Activated naive CD8-positive, alpha-beta T cell treated with anti-CD3 and anti-CD28 coated beads, Interleukin-2, amount 50 U/mL, for 24 hours (primary cell): ENCODE measurements around the gene RABL6.
"Not testable (repeated sequence)": the region's sequence is repeated elsewhere in the genome, so short reads cannot be mapped to it uniquely, and the experiment has no call there.

Experiments
- ATAC-seq: fragments of 150-1000 bp; cut with Tn5 transposase; one replicate; pipeline ENCODE4 v1.10.0; 2021
- DNase-seq: peaks from one replicate; pipeline ENCODE4 v3.0.0; 2021
- H3K27ac Mint-ChIP-seq: one replicate; pipeline ENCODE4 v1.8.0; 2021; ENCODE audit warnings: mild to moderate bottlenecking, mixed read lengths
- H3K27me3 Mint-ChIP-seq: one replicate; pipeline ENCODE4 v1.8.0; 2021; ENCODE audit warnings: mixed read lengths
- H3K36me3 Mint-ChIP-seq: one replicate; pipeline ENCODE4 v1.8.0; 2021; ENCODE audit warnings: low read depth, mixed read lengths
- H3K4me1 Mint-ChIP-seq: one replicate; pipeline ENCODE4 v1.8.0; 2021; ENCODE audit warnings: mixed read lengths
- H3K4me3 Mint-ChIP-seq: one replicate; pipeline ENCODE4 v1.8.0; 2021; ENCODE audit warnings: mild to moderate bottlenecking, moderate library complexity, mixed read lengths
- H3K9me3 Mint-ChIP-seq: one replicate; pipeline ENCODE4 v1.8.0; 2021; ENCODE audit warnings: mixed read lengths

The RABL6 gene

DNA sequence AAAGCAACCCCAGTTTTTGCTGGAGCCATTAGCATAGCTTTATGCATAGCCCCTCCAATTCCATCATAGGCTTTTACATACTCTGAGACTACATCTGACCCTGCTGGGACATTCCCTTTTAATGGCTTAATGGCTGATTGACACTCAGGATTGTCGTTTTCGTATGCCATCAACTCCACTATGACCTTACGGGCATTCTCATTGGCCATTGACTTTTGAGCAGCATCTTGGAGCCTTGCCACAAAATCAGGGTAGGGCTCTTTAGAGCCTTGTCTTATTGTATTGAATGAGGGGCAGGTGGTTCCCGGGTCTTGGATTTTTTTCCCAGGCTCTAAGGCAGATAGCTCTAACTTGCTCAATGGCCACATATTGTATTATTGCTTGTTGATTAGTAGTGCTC lies 20.8 kb upstream of the RABL6 start:
- H3K9me3 Mint-ChIP-seq, ATAC-seq, DNase-seq, H3K4me3 Mint-ChIP-seq, H3K36me3 Mint-ChIP-seq, H3K27ac Mint-ChIP-seq: not testable (repeated sequence)
- Mint-ChIP-seq H3K4me1 (peaks cover 25% of the 10 kb centered on the region), H3K27me3 (peaks cover 10% of the 10 kb centered on the region)

GRCh38 chr9:136787690-136788400 lies 19.9 kb upstream of the RABL6 start:
- H3K27ac Mint-ChIP-seq, result no peak overlapping the region
- peaks cover 30% of the 10 kb centered on the region for H3K4me1 Mint-ChIP-seq
- no peaks in the 10 kb centered on the region for H3K36me3 Mint-ChIP-seq
- DNase-seq, result peak; percentile 76
- no peaks in the 10 kb centered on the region for H3K9me3 Mint-ChIP-seq
- no peak overlapping the region for H3K4me3 Mint-ChIP-seq
- no peak for ATAC-seq
- peaks cover 8% of the 10 kb centered on the region for H3K27me3 Mint-ChIP-seq

GRCh38 chr9:136788644-136789522 lies 18.9 kb upstream of the RABL6 start:
- not testable (repeated sequence) for H3K9me3 Mint-ChIP-seq, DNase-seq, H3K27me3 Mint-ChIP-seq, ATAC-seq, H3K4me3 Mint-ChIP-seq, H3K27ac Mint-ChIP-seq, H3K36me3 Mint-ChIP-seq
- peaks cover 31% of the 10 kb centered on the region for H3K4me1 Mint-ChIP-seq

GRCh38 chr9:136789523-136789937 lies 18.2 kb upstream of the RABL6 start:
- H3K4me3 Mint-ChIP-seq, result no peak overlapping the region
- DNase-seq (no peak), ATAC-seq (no peak)
- H3K36me3 Mint-ChIP-seq, result no peaks in the 10 kb centered on the region
- H3K27me3 Mint-ChIP-seq, result peaks cover 8% of the 10 kb centered on the region
- no peaks in the 10 kb centered on the region for H3K9me3 Mint-ChIP-seq
- peaks cover 28% of the 10 kb centered on the region for H3K4me1 Mint-ChIP-seq
- no peak overlapping the region for H3K27ac Mint-ChIP-seq

DNA sequence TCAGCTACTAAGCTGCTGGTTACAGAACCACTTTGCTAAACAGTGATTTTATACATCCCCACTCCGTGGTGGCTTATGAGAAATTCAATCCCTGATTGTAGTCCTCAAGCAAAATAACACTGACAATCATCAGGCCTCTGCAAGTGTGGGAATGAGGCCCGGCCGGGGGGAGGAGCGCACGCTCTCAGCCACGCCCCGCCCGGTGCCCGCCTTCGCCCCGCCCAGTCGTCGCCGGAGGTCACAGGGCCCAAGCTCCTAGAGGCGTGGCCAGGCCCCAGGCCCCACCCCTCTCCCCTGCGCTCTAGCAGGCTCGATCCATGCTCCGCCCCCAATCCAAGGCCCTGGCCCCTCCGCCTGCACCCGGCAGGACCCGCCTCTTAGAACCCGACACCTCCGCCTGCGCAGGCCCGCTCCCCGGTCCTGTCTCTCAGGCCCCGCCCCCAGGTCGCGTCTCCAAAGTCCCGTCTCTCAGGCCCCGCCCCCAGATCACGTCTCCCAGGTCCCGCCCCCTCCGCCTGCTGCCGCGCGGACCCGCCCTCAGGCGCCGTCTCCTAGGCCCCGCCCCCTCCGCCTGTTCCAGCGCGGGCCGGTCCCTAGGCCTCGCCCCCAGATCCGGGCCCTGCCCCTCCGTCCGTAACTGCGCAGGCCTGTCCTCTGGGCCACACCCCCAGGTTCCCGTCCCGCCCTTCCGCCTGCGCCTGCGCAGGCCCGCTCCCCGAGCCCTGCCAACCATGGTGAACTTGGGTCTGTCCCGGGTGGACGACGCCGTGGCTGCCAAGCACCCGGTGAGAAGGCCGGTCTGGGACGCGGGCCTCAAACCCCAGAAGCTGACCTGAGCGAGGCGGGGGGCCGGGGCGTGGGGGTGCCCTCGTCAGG lies 16.9 kb upstream of the RABL6 start, which contains the start of gene TMEM141:
Gene TMEM141, plus strand, starts transcription at position 705 of the 876 bp plus-strand sequence. Its CDS starts 27 bp downstream, at position 732.
- Mint-ChIP-seq H3K9me3 (no peaks in the 10 kb centered on the region), H3K27me3 (peaks cover 8% of the 10 kb centered on the region), H3K27ac (peak within 1 kb of the TSS; percentile 80), H3K4me3 (peak within 1 kb of the TSS; percentile 81), H3K36me3 (no peaks in the 10 kb centered on the region), H3K4me1 (peaks cover 28% of the 10 kb centered on the region)
- peak; percentile 90 for ATAC-seq
- DNase-seq, result peak; percentile 100

GRCh38 chr9:136791516-136792276 lies 16.1 kb upstream of the RABL6 start:
- Mint-ChIP-seq H3K36me3 (no peaks in the 10 kb centered on the region), H3K4me1 (peaks cover 28% of the 10 kb centered on the region), H3K27me3 (peaks cover 7% of the 10 kb centered on the region), H3K9me3 (no peaks in the 10 kb centered on the region), H3K4me3 (peak overlapping the region; percentile 81), H3K27ac (peak overlapping the region; percentile 80)
- DNase-seq, result peak; percentile 69
- ATAC-seq, result peak; percentile 11

DNA sequence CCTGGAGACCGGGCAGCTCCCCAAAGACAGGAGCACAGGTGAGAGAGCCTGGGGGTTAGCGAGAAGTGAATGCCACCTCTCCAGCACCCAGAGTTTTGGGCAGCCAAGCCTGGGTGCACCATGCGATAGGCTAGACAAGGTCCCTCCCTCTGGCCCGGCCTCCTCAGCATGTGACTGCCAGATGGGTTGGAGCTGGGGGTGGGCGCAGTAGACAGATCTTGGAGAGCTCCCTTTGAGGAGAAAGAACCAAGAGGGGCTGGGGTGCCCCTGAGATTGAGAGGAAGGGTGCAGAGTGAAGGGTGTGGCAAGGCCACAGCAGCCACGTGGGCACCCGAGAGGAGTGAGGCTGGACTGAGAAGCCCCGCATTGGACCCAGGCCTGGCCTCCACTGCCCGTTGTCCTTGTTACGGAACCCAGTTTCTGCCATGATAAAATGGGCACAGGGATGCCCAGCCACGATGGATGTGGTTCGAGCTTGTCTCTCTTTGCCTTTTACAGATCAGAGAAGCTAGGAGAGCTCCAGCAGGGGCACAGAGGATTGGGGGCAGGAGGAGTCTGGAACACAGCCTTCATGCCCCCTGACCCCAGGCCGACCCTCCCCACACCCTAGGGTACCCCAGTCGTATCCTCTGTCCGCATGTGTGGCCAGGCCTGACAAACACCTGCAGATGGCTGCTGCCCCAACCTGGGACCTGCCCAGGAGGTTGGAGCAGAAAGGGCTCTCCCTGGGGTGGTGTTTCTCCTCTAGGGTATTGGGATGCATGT lies 15.2 kb upstream of the RABL6 start:
- no peaks in the 10 kb centered on the region for H3K27me3 Mint-ChIP-seq
- H3K36me3 Mint-ChIP-seq, result no peaks in the 10 kb centered on the region
- ATAC-seq (no peak), DNase-seq (no peak)
- peak overlapping the region; percentile 81 for H3K4me3 Mint-ChIP-seq
- no peak overlapping the region for H3K27ac Mint-ChIP-seq
- peaks cover 28% of the 10 kb centered on the region for H3K4me1 Mint-ChIP-seq
- no peaks in the 10 kb centered on the region for H3K9me3 Mint-ChIP-seq

DNA sequence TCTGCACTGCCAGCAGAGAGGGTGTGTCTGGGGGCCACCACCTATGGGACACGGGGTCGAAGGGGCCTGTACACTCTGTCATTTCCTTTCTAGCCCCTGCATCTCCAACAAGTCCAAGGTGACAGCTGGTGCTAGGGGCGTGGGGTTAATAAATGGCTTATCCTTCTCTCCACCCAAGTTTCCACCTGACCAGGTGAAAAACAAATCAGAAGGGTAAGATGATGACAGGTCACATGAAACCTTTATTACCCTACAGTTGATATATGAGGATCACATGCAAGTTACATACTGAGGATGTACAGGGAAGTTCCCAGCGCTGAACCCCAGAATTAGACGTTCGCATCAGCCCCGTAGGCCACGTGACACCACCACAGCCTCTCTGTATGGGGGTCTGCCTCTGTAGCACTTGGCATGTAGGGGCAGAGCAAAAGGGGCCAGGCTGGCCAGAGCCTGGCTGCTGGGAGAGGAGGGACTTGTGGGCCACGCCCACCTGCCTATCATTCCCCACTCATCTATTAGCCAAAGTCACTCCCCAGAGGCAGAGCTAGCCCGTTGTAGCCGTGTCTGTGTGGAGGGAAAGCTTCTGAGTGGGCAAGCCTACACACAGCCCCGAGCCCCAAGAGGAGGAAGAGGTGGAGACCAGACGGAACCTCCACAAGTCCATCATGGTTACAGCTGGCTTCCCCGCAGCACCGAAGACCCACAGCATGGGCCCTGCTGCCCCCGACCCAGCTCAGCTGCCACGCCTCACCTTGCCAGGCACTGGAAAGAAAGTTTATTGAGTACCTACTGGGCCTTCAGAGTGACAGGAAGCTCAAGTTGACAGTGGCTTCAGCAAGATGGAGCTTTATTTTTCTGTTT lies 14.4 kb upstream of the RABL6 start:
- no peak overlapping the region for H3K4me3 Mint-ChIP-seq
- no peak overlapping the region for H3K27ac Mint-ChIP-seq
- no peaks in the 10 kb centered on the region for H3K36me3 Mint-ChIP-seq
- H3K9me3 Mint-ChIP-seq, result no peaks in the 10 kb centered on the region
- no peaks in the 10 kb centered on the region for H3K27me3 Mint-ChIP-seq
- H3K4me1 Mint-ChIP-seq, result peaks cover 20% of the 10 kb centered on the region
- ATAC-seq, result no peak
- DNase-seq, result no peak

DNA sequence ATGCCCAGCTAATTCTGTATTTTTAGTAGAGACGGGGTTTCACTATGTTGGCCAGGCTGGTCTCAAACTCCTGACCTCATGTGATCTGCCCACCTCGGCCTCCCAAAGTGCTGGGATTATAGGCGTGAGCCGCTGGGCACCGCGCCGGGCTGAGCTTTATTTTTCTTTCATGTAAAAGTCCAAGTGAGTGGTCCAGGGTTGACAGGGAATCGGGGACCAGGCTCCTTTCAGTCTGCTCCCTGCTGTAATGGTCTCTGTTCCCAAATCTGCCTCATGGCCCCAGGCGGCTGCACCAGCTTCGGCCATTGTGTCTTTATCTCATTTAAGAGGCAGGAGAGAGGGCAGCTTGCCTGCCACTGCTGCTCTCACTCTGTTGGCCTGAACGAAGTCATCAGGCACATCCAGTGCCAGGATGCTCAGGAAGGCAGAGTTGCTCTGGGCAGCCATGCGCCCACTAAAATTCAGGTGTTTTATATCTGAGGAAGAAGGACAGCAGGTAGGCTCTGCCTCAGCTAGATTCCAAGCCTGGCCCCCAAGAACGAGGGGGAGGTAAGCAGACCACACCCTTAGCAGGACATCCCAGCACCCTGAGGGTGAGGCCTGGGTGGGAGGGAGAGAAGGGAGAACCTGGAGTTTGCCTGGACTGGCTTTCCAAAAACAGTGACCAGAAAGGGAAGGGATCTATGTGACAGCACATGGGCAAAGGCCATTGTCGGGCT lies 13.3 kb upstream of the RABL6 start:
- H3K27ac Mint-ChIP-seq, result peak overlapping the region; percentile 22
- H3K36me3 Mint-ChIP-seq, result no peaks in the 10 kb centered on the region
- H3K4me1 Mint-ChIP-seq, result peaks cover 13% of the 10 kb centered on the region

DNA sequence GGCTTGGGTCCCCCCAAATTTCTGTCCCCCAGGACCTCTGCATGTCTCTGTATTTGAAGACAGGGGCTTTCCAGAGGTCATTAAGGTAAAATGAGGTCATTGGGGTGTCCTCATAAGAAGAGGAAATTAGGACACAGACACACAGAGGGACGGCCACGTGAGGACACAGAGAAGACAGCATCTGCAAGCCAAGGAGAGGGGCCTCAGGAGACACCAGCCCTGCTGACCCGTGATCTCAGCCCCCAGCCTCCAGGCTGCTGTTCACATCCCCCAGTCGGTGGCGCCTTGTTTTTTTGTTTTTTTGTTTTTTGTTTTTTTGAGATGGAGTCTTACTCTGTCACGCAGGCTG lies 12.8 kb upstream of the RABL6 start:
- Mint-ChIP-seq H3K4me3 (no peak overlapping the region), H3K36me3 (no peaks in the 10 kb centered on the region), H3K27ac (no peak overlapping the region), H3K9me3 (no peaks in the 10 kb centered on the region), H3K27me3 (no peaks in the 10 kb centered on the region), H3K4me1 (peaks cover 13% of the 10 kb centered on the region)
- ATAC-seq, result no peak
- DNase-seq, result no peak

More for the DNA sequence above, 13.3 kb upstream of the RABL6 start:
- Mint-ChIP-seq H3K9me3 (no peaks in the 10 kb centered on the region), H3K27me3 (no peaks in the 10 kb centered on the region), H3K4me3 (no peak overlapping the region)
- DNase-seq (no peak), ATAC-seq (no peak)

GRCh38 chr9:136796238-136796774 lies 11.4 kb upstream of the RABL6 start, which contains the start of gene CCDC183:
Gene CCDC183, plus strand, starts transcription at chr9:136796338. Its CDS starts 60 bp downstream, at chr9:136796398.
- Mint-ChIP-seq H3K4me3 (no peak within 1 kb of the TSS), H3K9me3 (no peaks in the 10 kb centered on the region), H3K36me3 (no peaks in the 10 kb centered on the region), H3K4me1 (peaks cover 18% of the 10 kb centered on the region), H3K27me3 (peaks cover 10% of the 10 kb centered on the region), H3K27ac (no peak within 1 kb of the TSS)
- DNase-seq (no peak), ATAC-seq (no peak)
